ENCODE results near the gene DEFB112. TPM values are rescaled to one million over a fixed set of nuclear protein-coding genes. Genes with fewer than 3 reads are reported as not detected.

DEFB112 gene
- total and polyA plus RNA-seq, 10 of the 15 experiments (the other 5 are each of a cell fraction or from before 2014, with no cell fraction given) = not detected

- FAIRE-seq (no peak), DNase-seq (ENCODE audit: low read depth, low spot score) (no peak), ATAC-seq (no peak)
- ChIA-PET CTCF (no interaction called here), SMC1A (ENCODE audit: uncharacterized antibody, unreplicated experiment) (no interaction called here), RAD21 (ENCODE audit: unreplicated experiment) (no interaction called here), POLR2A (no interaction called here)
- TF ChIP-seq DPF2 (IDR thresholded peaks at IDR 0.05) (no peak), HDAC6 (IDR thresholded peaks at IDR 0.05; ENCODE audit: unreplicated experiment) (no peak), LARP7 (IDR thresholded peaks at IDR 0.05) (no peak)
- Histone ChIP-seq H4K20me1 (ENCODE audit: control insufficient read depth, insufficient read depth) (no peaks in the 10 kb centered on the region), H3K27ac (ENCODE audit: control insufficient read depth, insufficient read depth) (no peak overlapping the region), H3K9ac (ENCODE audit: control insufficient read depth, insufficient read depth, low read length) (no peak overlapping the region), H2AFZ (ENCODE audit: control insufficient read depth, low read depth, low read length) (no peak overlapping the region), H3K27me3 (replicated peaks in 1 of 2; ENCODE audit: control insufficient read depth in 2 of 2, insufficient read depth in 2 of 2, low read length in 1 of 2) (no peaks in the 10 kb centered on the region), H3K4me2 (ENCODE audit: control insufficient read depth, insufficient read depth) (no peak overlapping the region), H3K79me2 (ENCODE audit: control insufficient read depth, insufficient read depth, low read length) (no peaks in the 10 kb centered on the region), H3K4me1 (ENCODE audit: control insufficient read depth, insufficient read depth, low read length) (no peaks in the 10 kb centered on the region), H3K4me3 (no peak overlapping the region), H3K36me3 (ENCODE audit: control insufficient read depth in 2 of 2, insufficient read depth in 2 of 2, low read length in 1 of 2) (no peaks in the 10 kb centered on the region), H3K9me3 (replicated peaks; ENCODE audit: control insufficient read depth, insufficient read depth, low read length) (no peaks in the 10 kb centered on the region)
- no TSS peak for BruUV-seq (replicated peaks)
- WGBS (ENCODE audit: insufficient coverage, insufficient replicate concordance, low lambda C conversion rate, missing lambda C conversion rate) = 45% methylated on average over 4 of the region's 4 CpGs
- in situ Hi-C loops (cut with MboI) (no loop called here), intact Hi-C loops (cut with micrococcal nuclease; ENCODE audit: unreplicated experiment) (no loop called here)
Observed at GRCh38 chr6:50025258-50025657, 24.5 kb downstream of the DEFB112 start.

- CTCF ChIA-PET = interaction anchor here (0.6 to 1.1 kb wide), 2 partner anchors 9 to 774 kb away, joined by 3 read pairs; no protein-coding TSS in a partner anchor
- ATAC-seq (no peak), FAIRE-seq (no peak), DNase-seq (ENCODE audit: low read depth, low spot score) (no peak)
- in situ Hi-C loops (cut with MboI) (no loop called here), intact Hi-C loops (cut with micrococcal nuclease; ENCODE audit: unreplicated experiment) (no loop called here)
- H3K9ac ChIP-seq (ENCODE audit: control insufficient read depth, insufficient read depth, low read length) = no peak within 1 kb of the TSS
- no peaks in the 10 kb centered on the region for H3K27me3 ChIP-seq (replicated peaks in 1 of 2; ENCODE audit: control insufficient read depth in 2 of 2, insufficient read depth in 2 of 2, low read length in 1 of 2)
- H3K27ac ChIP-seq (ENCODE audit: control insufficient read depth, insufficient read depth) = no peak within 1 kb of the TSS
- no TSS peak for BruUV-seq (replicated peaks)
- no peak within 1 kb of the TSS for H2AFZ ChIP-seq (ENCODE audit: control insufficient read depth, low read depth, low read length)
- H3K79me2 ChIP-seq (ENCODE audit: control insufficient read depth, insufficient read depth, low read length) = no peaks in the 10 kb centered on the region
- H3K4me1 ChIP-seq (ENCODE audit: control insufficient read depth, insufficient read depth, low read length) = no peaks in the 10 kb centered on the region
- no peaks in the 10 kb centered on the region for H3K9me3 ChIP-seq (replicated peaks; ENCODE audit: control insufficient read depth, insufficient read depth, low read length)
- no peak within 1 kb of the TSS for H3K4me3 ChIP-seq
- SMC1A ChIA-PET (ENCODE audit: uncharacterized antibody, unreplicated experiment) = no interaction called here
- no peaks in the 10 kb centered on the region for H3K36me3 ChIP-seq (ENCODE audit: control insufficient read depth in 2 of 2, insufficient read depth in 2 of 2, low read length in 1 of 2)
- POLR2A ChIA-PET = no interaction called here
- no peaks in the 10 kb centered on the region for H4K20me1 ChIP-seq (ENCODE audit: control insufficient read depth, insufficient read depth)
- H3K4me2 ChIP-seq (ENCODE audit: control insufficient read depth, insufficient read depth) = no peak within 1 kb of the TSS
- RAD21 ChIA-PET (ENCODE audit: unreplicated experiment) = no interaction called here
- TF ChIP-seq ZZZ3 (IDR thresholded peaks at IDR 0.05; ENCODE audit: control insufficient read depth, insufficient read length, low read depth) = no peak
- TF ChIP-seq KAT2A (conservative IDR thresholded peaks at IDR 0.05; ENCODE audit: control insufficient read depth, low read depth, low read length) = no peak
- no peak for TF ChIP-seq CHD1 (IDR thresholded peaks at IDR 0.05; ENCODE audit: low read depth, low read length)
- TF ChIP-seq HDAC6 (IDR thresholded peaks at IDR 0.05; ENCODE audit: unreplicated experiment) = no peak
- no peak for TF ChIP-seq ZNF592 (IDR thresholded peaks at IDR 0.05)
- TF ChIP-seq SMC3 (IDR thresholded peaks at IDR 0.05; ENCODE audit: borderline replicate concordance, low read length) = no peak
Observed at GRCh38 chr6:50021894-50022293, 27.8 kb downstream of the DEFB112 start, which contains the start of gene DEFB110. Gene DEFB110, minus strand, starts transcription at chr6:50021994. Its CDS starts 59 bp downstream, at chr6:50021935.
